ENCODE results near the gene IQCH.

IQCH gene

DNA sequence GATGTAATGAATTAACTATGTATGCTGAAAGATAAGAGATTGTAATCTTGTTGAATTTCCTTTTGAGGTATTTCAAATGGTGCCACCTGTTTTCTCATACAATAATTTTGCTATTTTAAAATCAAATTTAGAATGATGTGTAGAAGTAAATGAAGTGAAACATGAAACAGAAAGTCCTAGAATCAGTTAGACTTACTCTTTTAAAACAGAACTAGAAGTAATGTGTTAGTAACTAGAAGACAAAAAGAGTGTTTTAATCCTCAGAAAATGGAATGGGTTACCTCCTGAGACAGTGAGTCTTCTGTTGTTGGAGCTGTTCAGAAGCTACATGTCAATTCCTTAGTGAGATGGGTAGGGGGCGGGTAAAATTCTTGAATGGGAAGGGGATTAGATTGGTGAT lies 279.8 kb downstream of the IQCH start:
- DNase-seq (ENCODE audit: low read depth), result no peak

DNA sequence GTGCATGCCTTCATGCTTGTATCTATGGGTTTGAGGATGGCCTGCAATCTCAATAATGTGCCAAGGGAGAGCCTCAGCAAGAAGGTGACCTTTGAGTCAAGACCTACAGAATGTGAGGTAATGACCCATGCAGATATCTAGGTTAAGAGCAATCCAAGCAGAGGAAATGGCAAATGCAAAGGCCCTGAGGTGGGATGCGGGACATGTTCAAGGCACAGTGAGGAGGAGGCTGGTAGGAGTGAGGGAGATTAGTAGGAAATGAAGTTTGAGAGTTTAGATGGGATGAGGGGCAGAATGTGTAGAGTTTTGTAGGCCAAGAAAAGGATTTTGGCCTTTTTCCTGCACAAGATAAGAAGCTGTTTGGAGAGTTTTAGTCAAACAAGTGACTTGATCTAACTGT lies 283.2 kb downstream of the IQCH start:
- no peak for DNase-seq (ENCODE audit: low read depth)

DNA sequence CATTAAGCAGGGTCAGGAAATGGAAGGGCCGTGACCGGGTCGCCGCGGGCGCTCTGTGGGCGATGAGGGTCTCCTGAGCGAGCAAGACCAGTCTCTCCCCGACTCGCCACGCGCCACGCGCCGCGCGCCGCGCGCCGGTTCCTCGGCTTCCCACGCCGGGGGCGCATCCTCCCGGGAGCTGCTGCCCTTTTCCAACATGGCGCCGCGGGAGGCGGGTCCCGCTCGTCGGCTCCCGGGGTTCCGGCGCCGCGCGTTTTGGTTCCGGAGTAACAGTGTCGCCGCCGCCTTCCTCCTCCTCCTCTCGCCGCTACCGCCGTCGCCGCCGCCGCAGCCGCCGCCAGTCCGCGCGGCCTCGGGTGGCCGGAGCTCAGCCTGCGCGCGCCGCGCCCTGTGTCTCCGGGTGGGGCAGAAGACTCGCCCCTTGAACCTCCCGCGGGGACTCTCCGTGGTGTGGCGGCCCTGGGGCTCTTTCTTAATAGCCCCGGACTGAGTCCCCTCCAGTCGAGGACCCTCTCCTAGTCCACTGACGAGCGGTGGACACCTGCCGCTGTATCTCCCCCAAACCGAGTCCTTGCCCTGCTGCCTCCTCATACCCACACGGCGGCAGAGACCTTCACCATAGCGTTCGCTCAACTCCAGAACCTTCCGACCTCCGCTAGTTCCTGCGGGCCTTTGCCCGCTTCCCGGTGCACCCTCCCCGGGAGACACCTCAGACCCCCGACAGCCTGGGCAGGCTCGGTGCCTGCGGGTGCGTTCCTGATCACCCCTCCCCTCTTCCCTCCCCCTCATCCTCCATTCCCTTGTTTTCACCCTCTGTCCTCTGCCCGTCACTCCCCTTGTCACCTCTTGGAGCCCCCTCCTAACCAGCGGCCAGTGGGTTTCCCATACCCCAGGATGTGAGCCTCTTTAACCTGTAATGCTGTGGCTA lies 288.1 kb downstream of the IQCH start, which contains the start of gene MAP2K5:
Gene MAP2K5 (plus strand): TSS at position 284 of the 928 bp plus-strand sequence. CDS start 633 bp downstream, at position 917.
- no peak for DNase-seq (ENCODE audit: low read depth)

DNA sequence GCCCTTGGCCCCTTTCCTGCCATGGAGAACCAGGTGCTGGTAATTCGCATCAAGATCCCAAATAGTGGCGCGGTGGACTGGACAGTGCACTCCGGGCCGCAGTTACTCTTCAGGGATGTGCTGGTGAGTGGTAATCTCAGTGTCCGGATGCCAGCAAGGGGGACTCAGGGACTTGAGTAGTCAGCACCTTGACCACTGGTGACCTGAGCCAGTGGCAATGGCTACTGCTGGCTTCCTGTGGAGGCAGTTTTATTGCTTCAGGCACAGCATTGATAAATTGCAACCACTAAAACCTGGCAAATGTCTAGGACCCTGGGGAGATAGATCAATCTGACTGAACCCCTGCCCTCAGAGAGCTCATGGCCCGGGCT lies 288.7 kb downstream of the IQCH start:
- no peak for DNase-seq (ENCODE audit: low read depth)

DNA sequence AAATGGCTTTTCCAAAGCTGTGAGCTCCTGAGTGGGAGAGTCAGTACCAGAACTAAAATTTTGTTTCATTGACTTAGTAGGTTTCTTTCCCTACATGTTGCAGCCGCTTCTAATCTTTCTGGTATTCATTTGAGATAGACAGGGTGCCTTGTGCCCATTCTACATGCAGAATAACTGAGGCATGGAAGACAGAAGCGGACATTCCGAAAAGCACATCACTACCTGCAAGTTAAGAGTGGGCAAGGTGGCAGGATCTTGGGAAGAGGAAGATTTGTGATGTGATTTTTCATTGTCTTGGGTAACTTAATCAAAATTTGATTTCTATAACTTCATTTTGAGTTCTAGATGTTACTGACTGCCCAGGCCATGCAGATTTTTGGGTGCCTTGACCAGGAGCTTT lies 289.9 kb downstream of the IQCH start:
- DNase-seq (ENCODE audit: low read depth), result no peak

DNA sequence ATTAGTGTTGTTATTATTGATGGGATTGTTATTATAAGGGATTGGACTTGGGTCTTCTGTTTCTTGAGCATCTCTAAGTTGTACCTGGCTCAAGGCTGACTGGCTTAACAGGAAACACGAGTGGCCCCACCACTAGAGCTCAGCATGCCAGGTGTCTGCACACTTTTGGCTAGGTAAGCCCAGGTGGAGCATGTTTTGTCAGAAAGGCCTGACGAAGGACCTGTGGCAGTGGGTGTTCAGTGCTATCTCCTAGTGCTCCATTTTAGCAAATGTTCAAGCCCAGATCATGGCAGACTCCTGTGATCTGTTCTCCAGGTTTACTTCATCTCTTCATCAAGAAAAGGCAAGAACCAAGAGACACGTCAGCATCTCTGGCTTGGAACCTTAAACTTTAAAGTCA lies 291.3 kb downstream of the IQCH start:
- no peak for DNase-seq (ENCODE audit: low read depth)

DNA sequence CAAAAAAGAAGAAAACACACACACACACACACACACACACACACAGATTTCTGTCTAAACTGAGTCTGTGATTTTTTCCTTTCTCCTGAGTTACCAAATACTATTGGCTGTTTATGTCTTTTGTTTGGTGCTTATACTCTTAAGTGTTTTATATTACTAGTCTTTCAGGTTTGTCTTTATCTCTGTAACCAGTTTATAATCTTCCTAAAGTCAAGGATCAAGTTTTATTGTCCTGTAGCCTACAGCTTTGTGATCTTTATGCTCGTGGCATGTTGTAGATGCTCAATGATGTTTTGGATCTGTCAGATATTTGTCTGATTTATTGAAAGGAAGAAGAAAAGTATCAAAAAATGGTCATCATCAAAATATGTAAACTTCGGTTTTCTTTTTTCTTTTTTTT lies 292.5 kb downstream of the IQCH start:
- no peak for DNase-seq (ENCODE audit: low read depth)

DNA sequence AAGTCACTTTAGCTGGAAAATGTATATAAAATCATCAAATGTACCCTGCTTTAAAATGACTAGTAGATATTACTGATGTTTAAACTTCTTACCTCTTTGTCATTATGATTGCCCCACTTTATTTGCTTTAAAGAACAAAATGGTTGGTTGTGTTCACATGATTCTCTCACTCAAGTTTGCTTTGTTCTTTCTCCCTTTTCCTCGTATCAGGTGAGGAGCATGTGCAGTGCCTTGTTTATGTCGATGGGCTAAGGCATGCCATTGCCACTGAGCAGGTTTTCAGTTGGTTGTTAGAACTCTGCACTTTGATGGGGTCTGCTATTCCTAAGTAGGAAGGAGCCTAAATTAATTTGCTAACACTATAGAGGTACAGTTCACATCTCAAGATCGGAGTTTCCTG lies 293.2 kb downstream of the IQCH start:
- no peak for DNase-seq (ENCODE audit: low read depth)

DNA sequence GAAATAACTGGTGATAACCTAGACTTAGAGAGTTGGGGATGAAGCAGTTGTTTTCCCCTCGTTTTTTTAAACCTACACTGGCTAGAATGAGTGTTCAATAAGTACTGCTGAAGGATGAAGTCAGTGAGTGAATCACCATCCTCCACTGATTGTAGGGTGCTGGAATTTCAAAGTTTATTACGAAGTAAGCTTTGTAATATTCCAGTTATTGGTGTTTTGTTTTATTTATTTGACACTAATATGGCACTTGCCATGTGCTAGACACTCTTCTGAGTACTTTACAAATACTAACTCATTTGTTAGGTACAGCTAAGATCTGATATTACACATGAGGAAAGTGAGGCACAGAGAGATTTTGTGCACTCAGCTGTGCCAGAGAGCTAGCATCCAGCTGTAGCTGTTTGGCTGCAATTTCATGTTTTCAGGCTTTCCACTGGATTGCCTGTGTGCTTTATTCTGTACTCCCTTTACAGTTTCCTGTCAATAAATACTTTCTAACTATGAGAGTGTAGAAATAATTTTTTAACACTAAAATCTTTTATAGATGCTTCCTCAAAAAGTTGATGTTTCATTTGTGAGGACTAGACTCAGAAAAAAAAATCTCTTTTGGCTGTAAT lies 293.8 kb downstream of the IQCH start:
- no peak for DNase-seq (ENCODE audit: low read depth)

DNA sequence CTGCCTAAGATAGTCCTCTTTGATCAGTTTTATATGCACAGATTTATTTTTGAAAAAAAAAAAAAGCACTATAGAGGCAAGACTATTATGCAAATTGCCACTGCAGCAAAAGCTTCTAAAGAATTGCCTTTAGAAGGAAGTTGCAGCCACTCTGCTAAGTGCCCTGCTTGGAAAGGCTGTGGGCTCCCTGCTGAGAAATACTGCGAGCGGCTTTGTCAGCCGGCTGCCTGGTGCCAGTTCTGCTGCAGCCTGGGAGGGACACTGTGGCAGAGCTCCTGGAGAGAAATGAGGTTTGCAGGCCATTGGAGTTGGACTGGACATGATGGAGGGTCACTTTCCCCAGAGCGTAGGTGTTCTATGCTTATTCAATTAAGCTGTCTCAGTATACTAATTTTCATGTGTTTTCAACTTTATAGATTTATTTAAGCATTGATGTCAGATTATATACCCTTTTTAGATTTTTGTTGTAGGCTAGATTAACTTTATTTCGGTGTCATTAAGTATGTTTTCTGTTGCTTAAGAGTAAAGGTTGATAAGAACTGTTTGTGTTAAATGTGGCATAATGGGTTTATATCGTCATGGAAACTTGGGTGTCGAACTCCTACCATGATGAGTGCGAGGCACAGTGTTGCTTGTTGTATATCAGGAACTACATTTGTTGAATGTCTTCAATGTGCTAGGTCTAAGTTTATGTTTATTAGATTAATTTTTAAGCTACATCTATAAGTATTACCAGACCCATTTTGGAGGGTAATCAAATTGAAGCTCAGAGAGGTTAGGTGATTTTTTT lies 294.5 kb downstream of the IQCH start:
- no peak for DNase-seq (ENCODE audit: low read depth)

DNA sequence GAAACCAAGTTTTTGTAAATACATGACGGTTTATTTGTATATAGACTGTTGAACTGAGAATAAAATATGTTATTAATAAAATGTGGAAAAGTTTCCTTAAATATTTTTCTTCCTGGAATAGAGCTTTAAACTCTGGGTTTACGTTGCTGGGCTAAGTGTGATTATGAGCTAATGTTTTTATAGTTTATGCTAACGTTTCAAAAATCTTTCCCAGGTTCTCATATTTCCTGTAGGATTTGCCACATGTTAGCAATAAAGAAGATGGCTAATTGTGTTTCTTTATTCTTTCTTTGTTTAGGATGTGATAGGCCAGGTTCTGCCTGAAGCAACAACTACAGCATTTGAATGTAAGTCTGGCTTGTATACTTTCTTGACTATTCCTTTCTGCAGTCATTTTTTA lies 295.1 kb downstream of the IQCH start:
- DNase-seq (ENCODE audit: low read depth), result no peak

DNA sequence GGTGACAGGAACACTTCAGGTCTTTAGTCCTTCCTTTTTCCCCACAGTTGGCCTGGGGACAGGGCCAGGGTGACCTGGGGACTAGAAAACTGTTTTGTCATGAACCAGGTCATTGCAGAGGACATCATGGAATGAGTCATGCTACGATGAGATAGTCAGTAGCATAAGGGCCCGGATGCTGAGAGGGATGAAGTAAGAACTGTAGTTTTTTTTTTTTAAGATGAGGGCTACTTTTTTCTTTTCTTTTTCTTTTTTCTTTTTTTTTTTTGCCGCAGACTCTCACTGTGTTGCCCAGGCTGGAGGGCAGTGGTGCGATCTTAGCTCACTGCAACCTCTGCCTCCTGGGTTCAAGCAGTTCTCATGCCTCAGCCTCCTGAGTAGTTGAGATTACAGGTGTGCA lies 295.9 kb downstream of the IQCH start:
- no peak for DNase-seq (ENCODE audit: low read depth)

DNA sequence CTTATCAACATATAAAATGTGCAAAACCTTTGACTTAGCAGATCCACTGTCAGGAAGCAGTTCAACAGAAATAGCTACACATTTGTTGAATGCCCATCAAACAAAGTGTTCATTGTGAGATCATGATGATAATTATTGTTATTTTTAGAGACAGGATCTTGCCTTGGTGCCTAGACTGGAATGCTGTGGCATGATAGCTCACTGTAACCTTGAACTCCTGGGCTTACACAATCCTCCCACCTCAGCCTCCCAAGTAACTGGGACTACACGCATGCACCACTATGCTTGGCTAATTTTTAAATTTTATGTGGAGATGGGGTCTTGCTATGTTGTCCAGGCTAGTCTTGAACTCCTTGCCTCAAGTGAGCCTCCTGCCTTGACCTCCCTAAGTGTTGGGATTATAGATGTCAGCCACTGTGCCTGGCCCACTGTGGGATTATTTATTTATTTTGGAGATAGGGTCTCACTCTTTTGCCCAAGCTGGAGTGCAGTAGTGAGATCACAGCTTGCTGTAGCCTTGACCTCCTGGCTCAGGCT lies 296.7 kb downstream of the IQCH start:
- DNase-seq (ENCODE audit: low read depth), result no peak
